GM12878 (cell line): ENCODE data around the gene SGMS1. TPM values are rescaled to one million over a fixed set of nuclear protein-coding genes. Genes with fewer than 3 reads are reported as not detected.

Experiments used
- ATAC-seq: fragments of 200-7000 bp; cut with Tn5 transposase; 3 replicates; pipeline ENCODE4 v1.9.1; 2020; ENCODE audit warnings: mild to moderate bottlenecking, moderate library complexity
- BruUV-seq: library from RNA; stranded (reverse); fragments of 400-500 nt; replicated peaks from 2 replicates; lab custom pipeline; 2021; lab: Mats Ljungman, UMichigan
- CTCF ChIA-PET: fragments of 300-600 bp; sonication (Branson Sonifier 250); formaldehyde crosslinking; extraction: SDS; loops from one replicate; lab custom pipeline; 2021; ENCODE audit warnings: inconsistent platforms; lab: Yijun Ruan, JAX
- POLR2A ChIA-PET: fragments of 350-600 bp; formaldehyde crosslinking; extraction: SDS; loops from one replicate; lab custom pipeline; 2021; ENCODE audit warnings: inconsistent platforms; lab: Charles Lee
- RAD21 ChIA-PET: fragments of 300-600 bp; sonication (Branson Sonifier 250); formaldehyde crosslinking; loops from one replicate; lab custom pipeline; 2023; ENCODE audit warnings: antibody characterized with exemption; ENCODE audit not compliant: unreplicated experiment; lab: Charles Lee
- SMC1A ChIA-PET: fragments of 300-600 bp; sonication (Branson Sonifier 250); formaldehyde crosslinking; loops from one replicate; lab custom pipeline; 2023; ENCODE audit not compliant: unreplicated experiment, uncharacterized antibody; lab: Charles Lee
- DNase-seq: peaks from one replicate; pipeline ENCODE4 v3.0.0-alpha.2; 2011; ENCODE audit warnings: low read depth, low spot score
- FAIRE-seq: peaks from 3 replicates; lab custom pipeline; 2011; peaks lifted over from hg19 to GRCh38; lab: Jason Lieb, UNC
- H2AFZ ChIP-seq: 2 replicates; pipeline ENCODE4 v1.6.0; 2011; ENCODE audit warnings: low read depth, low read length, control low read depth; ENCODE audit not compliant: control insufficient read depth
- H3K27ac ChIP-seq: 2 replicates; pipeline ENCODE4 v1.5.1; 2011; ENCODE audit warnings: control low read depth; ENCODE audit not compliant: control insufficient read depth, insufficient read depth
- H3K27me3 ChIP-seq, 2 experiments: replicated peaks in 1 of 2; 2 replicates each; pipeline versions ENCODE4 v1.6.0 to v1.6.1; 2011; ENCODE audit warnings: low read length in 1 of 2; ENCODE audit not compliant: control insufficient read depth in 2 of 2, insufficient read depth in 2 of 2
- H3K36me3 ChIP-seq, 2 experiments: 2 replicates each; pipeline ENCODE4 v1.5.1; 2011; ENCODE audit warnings: low read length in 1 of 2; ENCODE audit not compliant: control insufficient read depth in 2 of 2, insufficient read depth in 2 of 2
- H3K4me1 ChIP-seq: 2 replicates; pipeline ENCODE4 v1.6.1; 2011; ENCODE audit warnings: mild to moderate bottlenecking, low read length, moderate library complexity, mixed read lengths; ENCODE audit not compliant: control insufficient read depth, insufficient read depth
- H3K4me2 ChIP-seq: 2 replicates; pipeline ENCODE4 v1.6.0; 2011; ENCODE audit warnings: control low read depth; ENCODE audit not compliant: control insufficient read depth, insufficient read depth
- H3K4me3 ChIP-seq: fragments of 200-600 bp; sonication (generic); 2 replicates; pipeline ENCODE4 v1.5.1; 2016
- H3K79me2 ChIP-seq: 2 replicates; pipeline ENCODE4 v1.6.0; 2011; ENCODE audit warnings: low read length; ENCODE audit not compliant: control insufficient read depth, insufficient read depth
- H3K9ac ChIP-seq: 2 replicates; pipeline ENCODE4 v1.8.0; 2011; ENCODE audit warnings: low read length, control low read depth, mixed read lengths; ENCODE audit not compliant: control insufficient read depth, insufficient read depth
- H3K9me3 ChIP-seq: replicated peaks from 3 replicates; pipeline ENCODE4 v1.5.1; 2011; ENCODE audit warnings: mild to moderate bottlenecking, low read length; ENCODE audit not compliant: control insufficient read depth, insufficient read depth
- H4K20me1 ChIP-seq: 2 replicates; pipeline ENCODE4 v1.6.0; 2011; ENCODE audit not compliant: control insufficient read depth, insufficient read depth
- ATF3 ChIP-seq: IDR thresholded peaks from 2 replicates; pipeline ENCODE4 v1.6.1; 2011; ENCODE audit warnings: low read depth, mild to moderate bottlenecking, low read length, moderate library complexity, borderline replicate concordance; ENCODE audit errors: extremely low read depth
- CHD1 ChIP-seq: IDR thresholded peaks from 2 replicates; pipeline ENCODE4 v1.6.1; 2012; ENCODE audit warnings: low read depth, low read length, improper control_type of control experiment
- ESRRA ChIP-seq: IDR thresholded peaks from 2 replicates; pipeline ENCODE4 v1.6.1; 2012; ENCODE audit warnings: mild to moderate bottlenecking, low read length, improper control_type of control experiment
- EZH2 ChIP-seq: IDR thresholded peaks from 2 replicates; pipeline ENCODE4 v1.6.1; 2012; ENCODE audit warnings: low read depth, mild to moderate bottlenecking, control low read depth, inconsistent platforms, low read length, borderline replicate concordance; ENCODE audit not compliant: control insufficient read depth
- HDGF ChIP-seq: fragments of 450-650 bp; IDR thresholded peaks from 2 replicates; pipeline ENCODE4 v1.6.1; 2016; ENCODE audit warnings: antibody characterized with exemption
- IRF3 ChIP-seq: fragments of 450-650 bp; IDR thresholded peaks from 2 replicates; pipeline ENCODE4 v1.6.1; 2014; ENCODE audit warnings: mild to moderate bottlenecking
- KAT2A ChIP-seq: conservative IDR thresholded peaks from 2 replicates; pipeline ENCODE4 v1.6.1; 2011; ENCODE audit warnings: low read depth, low read length; ENCODE audit not compliant: control insufficient read depth
- NBN ChIP-seq: fragments of 450-650 bp; IDR thresholded peaks from 2 replicates; pipeline ENCODE4 v1.6.1; 2016
- NRF1 ChIP-seq: conservative IDR thresholded peaks from 2 replicates; pipeline ENCODE4 v1.6.1; 2011; ENCODE audit warnings: mild to moderate bottlenecking, low read depth, low read length, improper control_type of control experiment
- POLR2AphosphoS5 ChIP-seq: IDR thresholded peaks from 2 replicates; pipeline ENCODE4 v1.6.1; 2011; ENCODE audit warnings: mild to moderate bottlenecking, low read length, inconsistent platforms
- RAD21 ChIP-seq: IDR thresholded peaks from 2 replicates; pipeline ENCODE4 v1.6.1; 2011; ENCODE audit warnings: mild to moderate bottlenecking, low read depth, low read length, moderate library complexity; ENCODE audit not compliant: insufficient read depth
- TCF7 ChIP-seq: IDR thresholded peaks from 2 replicates; pipeline ENCODE4 v1.6.1; 2014; ENCODE audit warnings: antibody characterized with exemption, borderline replicate concordance
- ZBED1 ChIP-seq: IDR thresholded peaks from 2 replicates; pipeline ENCODE4 v1.6.1; 2016; ENCODE audit warnings: borderline replicate concordance
- WGBS: methylation state at CpG from one replicate; pipeline ENCODE4 v1.1.6; 2016; ENCODE audit warnings: low lambda C conversion rate; ENCODE audit not compliant: insufficient replicate concordance, insufficient coverage; ENCODE audit errors: missing lambda C conversion rate; 5-methylcytosine and 5-hydroxymethylcytosine counted together
- in situ Hi-C: fragments of 300-500 bp; cut with MboI; formaldehyde crosslinking; loops from 9 replicates; pipeline ENCODE4 v1.14.3; 2018; ENCODE audit warnings: mixed read lengths
- intact Hi-C: fragments of 100-400 bp; cut with micrococcal nuclease; formaldehyde crosslinking; loops from one replicate; pipeline ENCODE4 v1.14.2; 2022; ENCODE audit not compliant: unreplicated experiment
- polyA plus RNA-seq, 11 experiments: library from polyadenylated mRNA; depleted of rRNA in 4 of 11; unstranded in 6 of 11; stranded (reverse) in 5 of 11; fragments of >200 nt; fragmentation: Nextera tagmentation in 4 of 11; fragmentation: Illumina TruSeq in 1 of 11; extraction: Ambion mirVana in 4 of 11; extraction: Trizol in 1 of 11; gene quantifications; 1 replicate in 1 of 11; 2 replicates in 10 of 11; pipeline versions ENCODE4 v1.2.1 to v1.2.3, GENCODE V29; 2011 to 2016; ENCODE audit warnings: inconsistent platforms in 2 of 11, missing spikeins in 2 of 11, low read depth in 1 of 11
- total RNA-seq, 4 experiments: library from RNA; depleted of rRNA in 3 of 4; stranded (reverse); fragments of >200 nt in 3 of 4; fragmentation: Illumina TruSeq in 1 of 4; extraction: Trizol in 1 of 4; gene quantifications; 2 replicates each; pipeline versions ENCODE4 v1.2.1 to v1.2.3, GENCODE V29; 2013 to 2021

Gene SGMS1
- total and polyA plus RNA-seq, 10 of the 15 experiments (the other 5 are each of a cell fraction or from before 2014, with no cell fraction given) = 1.4 to 14.5 (median 4.9) TPM

- TF ChIP-seq EZH2 (no peak), NRF1 (no peak), ATF3 (no peak), KAT2A (no peak)
- Histone ChIP-seq H3K4me2 (no peak overlapping the region), H3K79me2 (peaks cover 9% of the 10 kb centered on the region), H2AFZ (no peak overlapping the region), H3K9ac (no peak overlapping the region), H3K27ac (no peak overlapping the region), H3K27me3 (no peaks in the 10 kb centered on the region), H3K9me3 (no peaks in the 10 kb centered on the region), H4K20me1 (no peaks in the 10 kb centered on the region), H3K36me3 (no peaks in the 10 kb centered on the region), H3K4me1 (peaks cover 3% of the 10 kb centered on the region; the same call in 1 of the 2 replicates), H3K4me3 (no peak overlapping the region)
- ATAC-seq (no peak), FAIRE-seq (no peak), DNase-seq (no peak)
- BruUV-seq = no TSS peak
- ChIA-PET POLR2A (no interaction called here), SMC1A (no interaction called here), RAD21 (no interaction called here), CTCF (no interaction called here)
- in situ Hi-C loops = no loop called here
- intact Hi-C loops = no loop called here
- WGBS = 97% methylated on average over 2 of the region's 2 CpGs
Measured at GRCh38 chr10:50334273-50334672, 289.5 kb downstream of the SGMS1 start.

- no peak overlapping the region for H3K4me2 ChIP-seq
- H2AFZ ChIP-seq = no peak overlapping the region
- ChIA-PET POLR2A (no interaction called here), SMC1A (no interaction called here), RAD21 (no interaction called here), CTCF (no interaction called here)
- no peak for DNase-seq
- no peak for ATAC-seq
- no peaks in the 10 kb centered on the region for H3K36me3 ChIP-seq
- H3K27me3 ChIP-seq = no peaks in the 10 kb centered on the region
- in situ Hi-C loops (no loop called here), intact Hi-C loops (no loop called here)
- peaks cover 3% of the 10 kb centered on the region; the same call in 1 of the 2 replicates for H3K4me1 ChIP-seq
- no peak for FAIRE-seq
- H3K9me3 ChIP-seq = no peaks in the 10 kb centered on the region
- no peak for TF ChIP-seq ESRRA
- TF ChIP-seq ZBED1 = no peak
- TF ChIP-seq RAD21 = no peak
- TF ChIP-seq HDGF = no peak
- TF ChIP-seq IRF3 = no peak
- no peak for TF ChIP-seq NBN
- no peak for TF ChIP-seq POLR2AphosphoS5
- no peak for TF ChIP-seq TCF7
- no peak for TF ChIP-seq CHD1
- BruUV-seq = no TSS peak
- H3K79me2 ChIP-seq = peaks cover 6% of the 10 kb centered on the region
- H3K27ac ChIP-seq = no peak overlapping the region
- no peak overlapping the region for H3K4me3 ChIP-seq
- no peak overlapping the region for H3K9ac ChIP-seq
- H4K20me1 ChIP-seq = no peaks in the 10 kb centered on the region
Measured at GRCh38 chr10:50333872-50334271, 289.9 kb downstream of the SGMS1 start.
